H54 (cell line): ENCODE results near the gene LRMDA.

Experiments
- DNase-seq: peaks from one replicate; pipeline ENCODE4 v3.0.0; 2011; ENCODE audit warnings: low spot score, mixed read lengths; ENCODE audit not compliant: insufficient read length
- FAIRE-seq: peaks from 3 replicates; lab custom pipeline; 2011; peaks lifted over from hg19 to GRCh38; lab: Jason Lieb, UNC
- POLR2A ChIP-seq: IDR thresholded peaks from 2 replicates; pipeline ENCODE4 v1.6.1; 2011; ENCODE audit warnings: low read depth, mild to moderate bottlenecking, low read length

LRMDA gene

DNA sequence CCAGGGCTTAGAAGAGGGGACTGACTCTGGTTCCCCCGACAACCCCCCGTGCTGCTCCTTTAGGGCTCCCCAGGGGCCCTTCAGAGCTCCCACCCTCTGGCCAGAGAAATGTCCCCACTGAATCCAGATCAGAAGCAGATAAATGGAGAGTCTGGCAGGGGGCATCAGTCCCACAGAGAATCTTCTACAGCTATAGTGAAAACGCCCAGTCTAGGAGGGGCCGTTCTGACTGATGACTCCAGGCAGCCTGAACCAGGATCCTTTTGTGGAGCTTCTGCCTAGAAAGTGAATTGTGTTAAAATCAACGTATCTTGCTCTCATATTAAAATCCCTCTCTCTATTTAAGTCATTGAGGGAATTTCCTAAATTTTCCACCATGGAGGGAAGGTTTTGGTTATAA, 471.4 kb downstream of the LRMDA start:
- no peak for DNase-seq
- no peak for TF ChIP-seq POLR2A
- FAIRE-seq, result no peak

DNA sequence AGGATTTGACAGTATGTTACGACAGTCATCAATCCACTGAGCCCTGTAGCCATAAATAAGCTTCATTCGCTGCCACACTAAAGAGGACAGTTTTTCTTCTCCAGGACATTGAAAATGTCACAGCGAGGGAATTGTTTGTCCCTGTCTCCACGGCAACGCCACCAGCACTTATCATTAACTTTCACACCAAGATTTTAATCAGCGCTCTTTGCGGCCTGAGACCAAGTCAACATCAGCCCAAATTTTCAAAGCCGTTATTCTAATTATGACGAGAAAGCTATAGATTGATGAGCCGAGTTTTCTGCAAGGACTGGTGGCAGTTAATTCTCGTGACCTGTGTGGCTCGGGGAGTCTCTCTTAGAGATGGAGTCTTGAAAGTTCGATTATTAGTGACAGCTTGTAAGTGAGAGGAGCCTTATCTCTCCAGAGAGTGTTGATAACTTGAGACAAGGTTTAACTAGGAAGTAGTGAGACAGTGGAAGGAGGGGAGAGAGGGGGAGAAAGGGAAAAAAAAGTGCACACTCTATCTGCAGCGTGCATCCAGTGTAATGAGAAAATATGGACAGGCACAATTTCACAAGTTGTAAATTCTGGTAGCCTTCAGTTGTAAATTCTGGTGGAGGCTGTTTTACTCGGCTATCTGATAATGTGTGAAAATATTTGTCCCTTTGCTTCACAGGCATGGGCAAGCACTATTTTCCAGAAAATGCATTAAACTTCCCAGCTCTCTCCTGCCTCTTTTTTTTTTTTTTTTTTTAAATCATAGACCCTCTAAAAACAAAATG, 473.3 kb downstream of the LRMDA start:
- FAIRE-seq, result no peak
- TF ChIP-seq POLR2A, result no peak
- DNase-seq, result no peak

DNA sequence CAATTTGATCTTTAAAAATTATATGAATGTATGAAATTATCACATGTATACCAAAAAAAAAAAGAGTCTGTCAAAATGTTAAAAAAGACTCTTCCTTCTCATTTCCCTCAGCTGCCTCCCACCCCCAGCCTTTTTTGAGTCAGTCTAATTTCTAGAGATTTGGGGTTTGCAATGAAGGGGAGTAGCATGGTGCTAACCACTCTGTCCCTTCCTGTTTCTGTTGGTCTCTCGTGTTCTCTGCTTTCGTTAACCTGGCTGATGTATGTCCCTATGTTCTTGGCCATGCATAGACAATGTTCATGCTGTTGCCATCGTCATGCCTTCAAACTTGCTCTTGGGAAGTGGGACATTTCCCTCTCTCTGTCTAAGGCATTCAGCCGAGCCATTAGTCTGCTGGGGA, 474.1 kb downstream of the LRMDA start:
- no peak for TF ChIP-seq POLR2A
- FAIRE-seq, result no peak
- no peak for DNase-seq

DNA sequence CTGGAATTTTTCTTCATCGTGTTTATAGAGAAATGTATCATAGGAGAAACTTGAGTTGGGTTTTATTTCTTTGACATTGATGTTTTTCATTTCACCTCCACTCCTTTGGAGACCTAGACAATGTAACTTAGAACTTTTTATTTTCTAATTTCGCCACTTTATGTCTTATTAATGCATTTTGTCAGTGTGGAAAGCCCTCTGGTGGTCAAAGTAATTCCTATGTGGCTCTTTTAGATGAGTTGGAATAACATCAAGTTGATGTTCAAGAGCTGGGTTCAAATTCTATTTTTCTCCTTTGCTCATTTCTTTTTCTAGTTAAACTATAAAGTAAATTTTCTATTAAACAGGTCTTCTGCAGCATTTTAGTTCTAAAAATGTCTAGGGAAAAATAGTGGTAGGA, 478.6 kb downstream of the LRMDA start:
- FAIRE-seq (no peak), DNase-seq (no peak)
- no peak for TF ChIP-seq POLR2A

DNA sequence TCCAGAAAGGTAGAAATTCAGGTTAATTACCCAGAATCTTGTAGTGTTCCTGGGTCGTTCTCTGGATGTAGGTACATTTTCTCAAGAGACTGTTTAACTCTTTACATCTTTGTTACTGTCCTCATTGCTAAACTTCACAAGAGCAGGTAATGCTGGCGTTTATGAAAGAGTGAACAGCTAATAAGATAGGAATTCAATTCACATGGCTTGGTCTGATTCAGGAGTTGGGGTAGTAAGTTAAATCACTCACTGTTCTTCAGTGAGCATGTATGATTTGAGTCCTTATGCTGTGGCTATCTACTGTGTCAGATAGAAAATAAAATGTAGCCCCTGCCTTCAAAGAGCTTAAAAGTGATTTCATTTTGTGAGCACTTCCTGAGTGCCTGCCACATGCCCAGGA, 480.0 kb downstream of the LRMDA start:
- no peak for TF ChIP-seq POLR2A
- DNase-seq (no peak), FAIRE-seq (no peak)

DNA sequence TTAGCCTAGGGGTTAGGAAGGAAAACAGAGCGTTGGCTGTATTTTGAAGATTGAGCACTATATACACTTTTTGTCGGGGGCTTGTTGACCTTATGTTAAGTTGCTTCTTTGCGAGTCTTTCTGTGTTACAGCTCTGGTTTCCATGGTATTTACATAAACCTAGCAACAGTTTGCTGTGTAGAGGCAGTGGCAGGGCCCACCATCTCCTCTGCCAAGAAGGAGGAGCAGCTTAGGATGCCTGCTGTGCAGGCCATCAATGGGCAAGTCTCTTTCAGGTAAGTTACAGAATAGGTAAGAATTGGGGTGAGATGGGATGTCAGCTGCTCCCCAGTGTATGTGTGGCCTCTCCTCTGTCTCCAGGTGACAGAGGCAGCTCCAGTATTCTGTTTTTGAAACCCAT, 485.5 kb downstream of the LRMDA start:
- DNase-seq, result no peak
- no peak for FAIRE-seq
- no peak for TF ChIP-seq POLR2A

DNA sequence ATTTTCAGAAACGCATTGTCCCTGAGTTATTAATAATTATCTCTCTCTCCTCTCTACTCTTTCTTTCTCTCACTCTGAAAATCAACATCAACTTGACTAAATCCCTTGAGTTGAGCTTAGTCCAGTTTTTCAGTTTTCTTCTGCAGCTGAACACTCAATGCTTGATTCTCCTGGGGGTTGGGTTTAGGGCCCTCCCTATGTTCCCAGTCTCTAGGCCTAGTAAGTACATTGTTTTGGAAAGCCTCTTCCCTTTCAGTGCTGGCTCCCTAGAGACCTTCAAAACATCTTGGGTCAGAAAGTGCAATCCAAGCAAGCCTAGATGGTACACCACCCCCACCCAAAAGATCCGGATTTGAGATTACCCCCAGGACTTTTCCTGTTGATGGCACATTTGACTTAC, 488.5 kb downstream of the LRMDA start:
- FAIRE-seq, result no peak
- TF ChIP-seq POLR2A, result no peak
- no peak for DNase-seq

DNA sequence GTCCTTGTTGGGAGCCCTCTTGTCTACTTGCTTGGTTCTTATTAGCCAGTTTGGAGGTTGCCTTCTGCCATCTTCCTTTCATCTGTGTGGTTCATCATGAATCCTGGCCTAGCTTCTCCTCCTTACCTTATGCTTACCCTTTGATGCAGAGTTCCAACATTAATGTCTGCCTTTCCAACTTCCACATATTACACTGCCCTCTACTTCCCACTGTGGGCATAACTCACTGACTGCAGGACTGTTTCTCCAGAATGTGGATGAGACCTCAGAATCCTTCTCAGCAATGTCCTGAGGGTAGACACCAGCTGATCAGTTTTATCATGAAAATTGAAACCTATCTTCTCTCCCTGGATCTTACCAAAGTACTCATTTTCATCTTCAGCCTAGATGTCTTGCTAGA, 491.0 kb downstream of the LRMDA start:
- no peak for DNase-seq
- FAIRE-seq, result no peak

DNA sequence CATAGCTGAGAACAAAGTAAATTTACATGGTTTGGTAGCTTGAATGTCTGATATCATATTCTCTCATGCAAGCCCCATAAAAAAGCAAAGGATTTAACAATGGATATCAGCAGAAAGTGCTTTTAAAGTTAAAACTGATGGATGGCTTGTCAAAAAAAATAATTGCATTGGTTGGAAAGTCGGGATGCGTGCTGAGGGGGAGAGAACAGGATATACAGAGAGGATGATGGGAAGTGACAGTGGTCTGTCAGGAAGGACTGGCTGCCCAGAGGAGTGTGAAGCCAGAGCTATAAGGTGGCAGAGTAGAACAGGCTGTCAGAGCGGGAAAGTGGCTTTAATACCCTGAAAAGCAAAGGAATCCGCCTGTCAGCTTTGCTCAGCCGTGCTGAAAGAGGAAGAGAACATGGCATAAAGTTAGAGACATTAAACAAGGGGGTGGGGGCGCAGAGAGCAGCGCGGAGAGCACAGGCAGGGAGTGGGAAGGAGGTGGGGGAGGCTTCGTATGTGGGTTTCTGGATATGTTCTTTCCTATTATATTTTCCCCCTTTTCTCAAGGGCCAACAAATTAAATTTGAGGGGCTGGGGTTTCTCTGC, 493.0 kb downstream of the LRMDA start:
- FAIRE-seq, result no peak
- DNase-seq, result no peak
- no peak for TF ChIP-seq POLR2A

More for the DNA sequence above, 491.0 kb downstream of the LRMDA start:
- TF ChIP-seq POLR2A, result no peak

DNA sequence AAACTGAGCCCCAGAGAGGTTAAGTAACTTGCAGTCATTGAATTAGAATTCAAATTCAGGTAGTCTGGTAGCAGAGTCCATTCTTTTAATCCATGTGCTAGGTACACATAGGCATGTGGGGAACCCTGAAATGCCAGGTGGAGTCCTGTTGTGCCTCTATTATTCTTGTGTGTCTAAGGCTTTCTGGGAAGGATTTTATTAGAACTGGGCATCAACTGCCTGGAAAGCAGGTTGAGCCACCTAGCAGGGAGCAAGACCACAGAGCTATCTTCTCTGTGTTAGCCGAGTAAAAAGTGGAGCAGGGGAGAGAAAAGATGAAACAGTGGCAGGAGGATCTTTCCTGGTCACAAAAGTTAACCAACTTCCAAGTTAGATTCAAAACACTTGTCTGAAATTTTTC, 494.6 kb downstream of the LRMDA start:
- no peak for FAIRE-seq
- TF ChIP-seq POLR2A, result no peak

DNA sequence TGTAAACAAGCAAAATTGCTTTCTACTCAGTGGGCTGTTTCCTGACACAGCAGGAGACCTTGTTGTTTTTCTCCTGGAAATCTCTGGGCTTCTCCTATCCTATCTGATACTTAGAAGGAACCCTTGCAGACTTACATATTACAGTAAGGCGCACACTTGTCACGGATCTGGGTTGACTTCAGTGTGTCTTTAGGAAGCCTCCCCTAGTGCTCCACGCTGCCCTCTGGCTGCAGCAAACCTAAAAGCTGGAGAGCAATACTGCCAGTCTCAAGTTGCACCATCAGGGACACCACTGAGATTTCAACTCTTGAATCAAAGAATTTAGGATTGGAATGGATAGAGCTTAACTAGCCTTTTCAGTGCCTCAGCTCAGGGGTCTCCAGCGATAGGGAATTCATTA, 495.3 kb downstream of the LRMDA start:
- no peak for FAIRE-seq
- no peak for DNase-seq
- TF ChIP-seq POLR2A, result no peak

More for the DNA sequence above, 494.6 kb downstream of the LRMDA start:
- no peak for DNase-seq

DNA sequence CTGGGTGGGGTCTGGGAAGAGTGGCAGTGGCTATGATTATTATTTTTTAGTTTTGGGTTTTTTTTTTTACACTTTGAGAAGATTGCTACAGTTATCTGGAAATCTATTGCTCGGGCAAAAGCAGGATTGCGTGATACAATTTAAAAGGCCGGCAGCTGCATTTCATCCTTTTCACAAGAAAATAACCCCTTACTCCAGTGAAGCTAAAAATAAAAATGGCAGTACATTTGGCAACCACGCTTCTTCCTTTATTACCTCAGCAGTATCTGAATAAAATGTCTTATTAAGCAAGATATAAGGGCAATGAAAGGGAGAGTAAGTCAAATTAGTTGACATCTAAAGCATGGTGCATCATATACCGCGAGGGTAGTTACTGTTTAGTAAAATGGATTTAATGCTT, 496.8 kb downstream of the LRMDA start:
- no peak for FAIRE-seq

DNA sequence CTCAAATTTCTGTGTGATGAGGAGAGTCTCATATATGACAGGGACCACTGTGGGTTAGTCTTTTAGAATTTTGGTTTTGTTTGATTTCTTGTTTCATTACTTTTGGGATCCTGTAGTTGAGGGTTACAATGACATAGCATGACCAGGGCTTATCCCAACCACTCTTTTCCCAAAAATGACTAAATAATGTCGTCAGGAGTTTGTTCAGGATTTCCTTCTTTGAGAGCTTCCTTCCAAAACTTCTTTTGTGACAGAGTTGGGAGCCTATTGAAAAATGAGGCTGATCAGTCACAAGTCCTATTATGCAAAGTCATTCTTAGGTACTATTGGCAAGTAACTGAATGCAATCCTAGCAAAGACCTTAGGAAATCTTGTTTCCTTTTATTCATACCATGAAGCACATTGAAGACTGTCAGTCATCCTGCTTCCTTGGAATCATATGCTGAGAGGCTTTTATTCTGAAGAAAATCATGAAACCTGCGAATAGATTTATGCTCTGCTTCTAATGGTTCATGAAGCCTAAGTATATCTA, 498.3 kb downstream of the LRMDA start:
- TF ChIP-seq POLR2A, result no peak
- FAIRE-seq (no peak), DNase-seq (no peak)

More for the DNA sequence above, 496.8 kb downstream of the LRMDA start:
- no peak for DNase-seq
- TF ChIP-seq POLR2A, result no peak

DNA sequence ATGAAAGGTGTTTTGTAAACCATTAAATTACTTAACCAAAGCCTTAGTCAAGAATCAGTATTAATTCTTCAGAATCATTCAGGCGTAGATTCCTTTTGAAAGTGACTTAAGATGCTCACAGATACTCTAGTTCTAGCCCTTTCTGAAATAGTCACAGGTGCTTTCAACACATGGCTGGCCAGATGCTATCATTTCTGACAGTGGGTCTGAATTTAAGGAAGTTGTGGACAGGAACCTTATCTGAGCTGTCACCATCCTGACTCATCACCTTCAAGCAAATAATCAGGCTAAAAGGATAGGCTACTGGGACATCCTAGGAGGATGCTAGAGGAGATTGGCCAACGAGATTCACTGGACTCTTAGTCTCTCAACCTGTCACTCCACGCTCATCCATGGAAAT, 501.5 kb downstream of the LRMDA start:
- DNase-seq (no peak), FAIRE-seq (no peak)

DNA sequence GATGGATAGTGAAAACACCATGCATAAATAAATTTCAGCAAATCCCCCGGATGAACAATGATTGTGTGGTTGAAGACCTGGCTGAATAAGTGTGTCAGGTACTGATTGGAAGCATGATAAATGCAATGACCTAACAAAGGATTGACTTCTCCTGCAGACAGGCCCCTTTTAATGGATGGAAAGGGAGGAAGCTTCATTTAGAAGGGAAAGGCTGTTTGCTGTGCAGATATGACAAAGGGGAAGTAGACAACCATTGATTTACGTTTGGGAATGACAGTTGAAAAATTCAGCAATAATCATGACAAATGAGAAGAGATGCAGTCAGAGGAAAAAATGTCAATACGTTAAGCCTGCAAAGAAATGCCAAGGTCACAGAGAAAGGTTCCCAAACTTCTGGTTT, 503.8 kb downstream of the LRMDA start:
- FAIRE-seq (no peak), DNase-seq (no peak)

More for the DNA sequence above, 501.5 kb downstream of the LRMDA start:
- TF ChIP-seq POLR2A, result no peak

More for the DNA sequence above, 503.8 kb downstream of the LRMDA start:
- no peak for TF ChIP-seq POLR2A
